Effector CD8-positive, alpha-beta T cell (primary cell): ENCODE measurements around the gene WNK4.
A peak's percentile ranks its signal among the peaks of the same experiment; 100 is the strongest.

Source experiments
- DNase-seq: peaks from one replicate; lab custom pipeline; 2025; lab: John Stamatoyannopoulos, UW

The WNK4 gene

GRCh38 chr17:42772945-42773289, 7.5 kb upstream of the WNK4 start:
- no peak for DNase-seq

- peak; percentile 58 for DNase-seq
These were observed 6.9 kb upstream of the WNK4 start, which contains the start of gene VPS25 for GRCh38 chr17:42773290-42774035. Gene VPS25 (plus strand): TSS chr17:42773449. CDS start chr17:42773476, 27 bp downstream.

- DNase-seq: no peak
These were observed 6.2 kb upstream of the WNK4 start for GRCh38 chr17:42774066-42774745.

- DNase-seq: no peak
These were observed 4.8 kb upstream of the WNK4 start for GRCh38 chr17:42775534-42776098.

- no peak for DNase-seq
These were observed 1.8 kb upstream of the WNK4 start for GRCh38 chr17:42778570-42778969.

- no peak for DNase-seq
These were observed 990 bp upstream of the WNK4 start for GRCh38 chr17:42779304-42779935.

- DNase-seq: no peak
These were observed 635 bp downstream of the WNK4 start for GRCh38 chr17:42780851-42781638.

GRCh38 chr17:42781639-42782165, 1.3 kb downstream of the WNK4 start:
- no peak for DNase-seq

- no peak for DNase-seq
These were observed 2.0 kb downstream of the WNK4 start for GRCh38 chr17:42782166-42783061.

GRCh38 chr17:42783062-42783790, 2.8 kb downstream of the WNK4 start:
- no peak for DNase-seq

GRCh38 chr17:42783791-42784138, 3.4 kb downstream of the WNK4 start:
- no peak for DNase-seq

GRCh38 chr17:42784409-42784808, 4.0 kb downstream of the WNK4 start:
- no peak for DNase-seq

- DNase-seq: no peak
These were observed 4.6 kb downstream of the WNK4 start for GRCh38 chr17:42784811-42785592.

GRCh38 chr17:42787266-42787665, 6.9 kb downstream of the WNK4 start:
- no peak for DNase-seq

GRCh38 chr17:42791948-42792347, 11.5 kb downstream of the WNK4 start:
- DNase-seq: no peak

- no peak for DNase-seq
These were observed 12.1 kb downstream of the WNK4 start for GRCh38 chr17:42792545-42792944.

- no peak for DNase-seq
These were observed 14.7 kb downstream of the WNK4 start for GRCh38 chr17:42795061-42795460.

GRCh38 chr17:42795465-42795864, 15.1 kb downstream of the WNK4 start:
- DNase-seq: no peak

- DNase-seq: no peak
These were observed 15.8 kb downstream of the WNK4 start for GRCh38 chr17:42796066-42796758.
